Right lobe of liver (tissue), 4 donors: ENCODE data around the gene AGR3.

Experiments
- CTCF ChIP-seq, 4 donors: fragments of 200-600 bp in 3 of 4; fragments of 450-650 bp in 1 of 4; IDR thresholded peaks; one replicate each; pipeline versions ENCODE4 v1.5.1 to v1.8.0; 2016 to 2022; ENCODE audit warnings: antibody characterized with exemption in 4 of 4, mild to moderate bottlenecking in 2 of 4
- POLR2A ChIP-seq: fragments of 450-650 bp; IDR thresholded peaks from one replicate; pipeline ENCODE4 v1.6.1; 2017; ENCODE audit warnings: antibody characterized with exemption, mild to moderate bottlenecking
- donor health status: DM: no; HTN: no; CAD: no.
- donor health status: DM: no; HTN: no; CAD: no.
- donor health status: DM: no; HTN: yes; CAD: no.

GRCh38 chr7:16822029-16822428 lies 59.8 kb downstream of the AGR3 start:
- TF ChIP-seq CTCF (IDR thresholded peaks at IDR 0.05), result no peak
- TF ChIP-seq POLR2A, result no peak
